Limb (tissue), 2 donors: Measurements from ENCODE around the gene SHISA8.

ENCODE experiments used
- DNase-seq, 2 donors: peaks; one replicate each; pipeline ENCODE4 v3.0.0-alpha.2; 2016; ENCODE audit errors: extremely low spot score in 2 of 2

SHISA8 gene

DNA sequence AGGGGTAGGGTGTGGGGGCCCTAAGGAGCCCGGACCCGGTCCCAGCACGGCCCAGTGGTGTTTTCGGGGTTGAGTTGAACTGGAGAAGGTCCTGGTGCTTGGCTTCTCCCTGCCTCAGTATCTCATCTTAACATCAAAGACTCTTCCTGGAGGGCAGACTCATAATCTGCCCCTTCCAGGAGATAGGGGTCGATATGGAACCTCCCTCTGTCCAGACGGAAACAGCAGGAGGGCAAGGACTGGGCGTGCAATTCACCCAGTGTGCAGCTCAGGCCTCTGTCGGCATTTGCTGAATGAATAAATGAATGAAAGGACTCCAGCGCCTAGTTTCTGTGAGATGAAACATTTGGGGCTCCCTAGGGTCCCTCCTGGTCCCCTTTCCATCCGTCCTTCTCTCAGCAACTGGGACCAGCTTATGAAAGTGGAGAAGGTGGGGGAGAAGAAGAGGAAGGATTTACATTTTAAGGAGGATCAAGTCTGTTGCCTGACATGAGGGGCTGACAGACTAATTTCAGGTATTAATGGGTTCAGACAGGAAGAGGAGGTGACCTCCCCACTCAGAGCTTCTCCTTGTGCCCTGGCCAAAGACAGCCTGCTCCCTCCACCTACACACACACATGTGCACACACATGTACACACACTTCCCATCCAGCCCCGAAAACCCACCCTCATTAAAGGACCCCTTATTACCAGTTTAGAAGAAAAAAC is 1.1 kb upstream of the SHISA8 start:
- DNase-seq, result no peak

DNA sequence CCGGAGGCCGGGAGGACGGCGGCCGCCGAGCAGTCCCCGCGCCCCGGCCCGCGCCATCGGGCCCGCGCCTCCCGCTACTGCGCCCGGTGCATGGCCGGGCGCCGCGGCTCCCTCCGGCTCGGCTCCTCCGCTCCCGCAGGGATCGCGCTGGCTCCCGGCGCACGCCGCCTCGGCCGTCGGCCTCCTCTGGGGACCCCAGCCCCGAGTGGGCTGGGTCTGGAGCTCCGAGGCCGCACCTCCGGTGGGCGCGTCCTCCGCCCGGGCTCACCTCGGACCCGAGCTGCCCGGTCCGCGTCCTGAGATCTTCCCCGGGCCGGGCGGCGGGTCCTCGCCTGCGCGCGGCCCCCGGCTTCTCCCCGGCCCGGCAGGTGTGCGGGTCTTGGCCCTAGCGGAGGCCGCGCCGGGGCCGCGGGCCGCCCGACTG is 251 bp downstream of the SHISA8 start:
- DNase-seq, result no peak

DNA sequence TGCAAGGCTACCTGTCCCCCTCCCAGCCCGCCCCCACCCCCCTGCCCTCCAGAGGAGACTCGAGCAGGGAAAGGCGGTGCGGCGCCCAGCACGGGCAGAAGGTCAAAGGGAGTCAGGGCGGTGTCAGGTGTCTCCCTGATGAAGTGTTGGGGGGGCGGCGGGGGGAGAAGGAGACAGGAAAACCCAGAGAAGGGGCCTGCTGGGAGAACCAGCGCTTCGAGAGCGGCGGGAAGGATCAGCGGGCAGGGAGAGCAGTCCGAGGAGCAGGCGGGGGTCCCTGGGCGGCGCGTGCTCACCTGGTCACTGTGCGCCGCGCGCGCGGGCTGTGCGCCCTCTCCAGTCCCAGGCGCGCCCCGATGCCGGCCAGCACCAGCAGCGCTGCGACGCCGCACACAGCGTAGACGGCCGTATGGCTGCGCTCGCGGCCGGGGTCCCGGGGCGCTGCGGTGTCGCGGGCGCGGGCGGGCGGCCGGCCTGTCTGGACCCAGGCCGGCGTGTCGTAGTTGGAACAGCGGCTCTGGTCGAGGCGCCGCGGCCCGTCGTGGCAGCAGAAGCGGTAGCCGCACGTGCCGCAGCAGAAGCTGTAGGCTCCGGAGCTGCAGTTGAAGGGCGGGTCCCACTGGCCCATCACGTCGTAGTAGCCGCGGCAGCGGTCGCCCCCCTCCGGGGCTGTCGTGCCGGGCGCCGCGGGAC is 886 bp downstream of the SHISA8 start:
- DNase-seq, result no peak

DNA sequence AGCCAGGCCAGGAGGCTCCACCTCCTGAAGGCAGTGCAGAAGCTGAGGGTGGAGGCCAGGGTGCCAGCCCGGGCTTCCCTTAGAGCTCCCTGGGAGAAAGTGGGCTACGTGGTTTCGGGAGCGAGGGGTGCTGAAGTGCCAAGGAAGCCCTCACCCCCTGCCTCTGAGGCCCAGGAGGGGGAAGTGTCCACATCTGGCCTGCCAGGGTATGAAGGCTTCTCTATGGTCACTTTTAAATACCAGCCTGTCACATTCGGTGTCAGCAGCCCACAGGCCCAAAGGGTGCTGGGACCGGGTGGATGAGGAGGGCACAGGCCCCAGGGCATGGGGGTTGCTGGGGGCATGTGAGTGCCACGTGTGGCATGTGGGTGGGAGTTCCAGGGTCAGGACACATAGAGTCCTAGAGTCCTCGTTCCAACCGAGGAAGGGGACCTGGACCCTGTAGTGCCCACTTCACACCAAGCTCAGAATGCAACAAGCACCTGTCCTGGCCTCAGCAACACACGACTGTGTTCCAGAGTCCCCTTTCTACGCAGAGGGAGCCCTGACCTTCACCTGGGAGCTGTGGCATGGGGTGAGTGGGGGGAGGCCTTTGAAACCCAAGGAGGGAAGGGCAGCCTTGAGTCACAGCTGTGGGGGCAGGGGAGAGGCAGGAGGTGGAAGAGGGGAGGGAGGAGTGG is 1.7 kb downstream of the SHISA8 start:
- DNase-seq, result no peak

DNA sequence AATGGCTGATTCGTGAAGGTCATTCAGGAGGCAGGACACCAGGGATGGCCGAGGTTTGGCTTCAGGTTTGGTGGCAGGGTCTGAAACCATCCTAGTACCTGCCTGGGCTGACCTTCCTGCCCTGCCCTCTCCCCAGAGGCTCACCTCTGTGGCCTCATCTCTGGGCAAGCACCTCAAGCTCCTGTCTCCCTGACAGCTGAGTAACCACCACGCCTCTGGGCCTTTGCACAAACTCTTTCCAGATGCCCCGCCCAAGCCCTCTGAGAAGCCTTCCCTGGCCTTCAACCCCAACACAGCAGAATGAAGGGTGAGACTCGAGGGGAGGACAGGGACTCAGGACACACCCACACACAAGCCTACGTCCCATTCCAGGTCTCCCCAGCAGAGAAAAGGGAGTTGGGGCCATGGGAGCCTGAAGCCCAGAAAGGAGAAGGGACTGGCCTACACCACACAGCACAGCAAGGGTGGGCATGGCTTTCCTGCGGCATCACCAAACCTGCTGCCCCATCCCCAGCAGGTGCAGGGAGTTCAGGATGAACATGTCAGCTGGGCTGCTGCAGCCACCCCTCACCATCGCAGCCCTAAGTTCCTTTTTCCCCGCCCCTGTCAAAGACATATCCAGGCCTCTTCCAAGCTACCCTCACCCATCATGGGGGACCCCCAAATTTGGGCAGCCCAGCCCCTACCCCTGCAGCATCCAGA is 2.4 kb downstream of the SHISA8 start:
- DNase-seq, result no peak

DNA sequence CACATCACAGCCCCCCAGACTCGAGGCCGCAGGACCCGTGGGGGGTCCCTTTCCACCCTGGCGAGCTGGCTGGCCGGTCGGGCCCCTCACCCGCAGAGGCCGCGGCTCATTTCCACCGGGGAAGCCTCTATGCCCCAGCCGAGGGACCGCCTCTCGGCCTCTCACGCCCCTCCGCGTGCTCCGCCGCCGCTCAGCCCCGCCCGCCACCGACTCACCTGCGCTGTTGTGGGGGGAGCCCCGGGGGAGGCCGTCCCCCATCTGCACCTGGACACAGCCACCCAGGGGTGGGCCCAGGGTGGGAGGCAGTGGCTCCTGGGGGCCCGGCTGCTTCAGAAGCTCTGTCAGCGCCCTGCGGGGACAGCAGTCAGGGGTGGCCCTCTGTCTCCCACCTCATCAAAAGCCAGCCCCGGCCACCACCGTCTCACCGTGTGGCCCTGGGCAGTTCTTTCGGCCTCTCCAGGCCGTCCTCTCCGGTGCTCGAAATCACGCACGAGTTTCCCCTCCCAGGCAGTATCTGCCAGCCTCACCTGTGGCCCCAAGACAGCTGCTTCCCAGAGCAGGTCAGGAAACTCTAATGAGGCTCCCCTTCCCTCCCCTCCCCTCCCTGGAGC is 3.8 kb downstream of the SHISA8 start:
- no peak for DNase-seq

DNA sequence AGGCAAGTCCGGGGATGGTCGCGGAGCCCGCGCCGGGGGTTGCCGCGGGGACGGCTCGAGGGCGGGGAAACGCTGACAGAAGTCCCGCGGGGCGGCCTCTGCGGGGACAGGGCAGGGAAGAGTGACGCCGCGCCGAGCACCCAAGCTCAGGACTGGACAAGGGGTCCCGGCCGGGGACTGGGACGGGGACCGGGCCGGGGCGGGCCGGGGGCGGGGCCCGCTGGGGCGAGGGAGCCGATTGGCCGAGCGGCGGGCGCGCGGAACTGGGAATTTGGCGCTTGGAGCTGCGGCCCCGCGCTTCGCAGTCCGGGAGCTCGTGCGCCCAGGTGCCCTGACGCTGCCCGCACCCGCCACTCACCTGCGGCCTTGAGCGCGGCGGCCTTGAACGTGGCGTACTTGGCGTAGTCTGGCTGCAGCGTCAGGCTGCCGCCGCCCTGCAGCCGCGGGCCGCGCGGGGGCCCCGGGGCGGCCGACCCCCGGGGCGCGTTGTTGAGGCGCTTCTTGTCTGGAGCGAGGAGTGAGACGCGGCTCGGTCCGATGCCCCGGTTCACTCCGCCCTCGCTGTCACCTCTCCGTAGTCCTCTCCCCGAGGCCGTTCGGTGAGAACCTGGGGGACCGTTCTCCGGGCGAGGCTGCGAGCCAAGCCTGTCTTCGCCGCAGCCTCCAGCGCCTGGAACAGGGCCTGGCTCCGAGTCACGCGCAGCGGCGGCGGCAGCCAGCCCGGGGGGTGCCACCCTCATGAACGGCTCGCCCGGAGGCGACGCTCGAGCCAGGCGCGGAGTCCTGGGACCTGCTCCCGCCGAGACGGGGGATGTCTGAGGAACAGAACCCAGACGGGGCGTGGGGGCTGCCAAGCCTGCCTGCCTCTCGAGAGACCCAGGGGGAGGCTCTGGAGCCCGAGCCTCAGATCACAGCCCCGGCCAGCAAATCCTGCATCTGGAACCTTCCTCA is 4.5 kb downstream of the SHISA8 start:
- peak in 1 of 2 donors; percentile 61 for DNase-seq

DNA sequence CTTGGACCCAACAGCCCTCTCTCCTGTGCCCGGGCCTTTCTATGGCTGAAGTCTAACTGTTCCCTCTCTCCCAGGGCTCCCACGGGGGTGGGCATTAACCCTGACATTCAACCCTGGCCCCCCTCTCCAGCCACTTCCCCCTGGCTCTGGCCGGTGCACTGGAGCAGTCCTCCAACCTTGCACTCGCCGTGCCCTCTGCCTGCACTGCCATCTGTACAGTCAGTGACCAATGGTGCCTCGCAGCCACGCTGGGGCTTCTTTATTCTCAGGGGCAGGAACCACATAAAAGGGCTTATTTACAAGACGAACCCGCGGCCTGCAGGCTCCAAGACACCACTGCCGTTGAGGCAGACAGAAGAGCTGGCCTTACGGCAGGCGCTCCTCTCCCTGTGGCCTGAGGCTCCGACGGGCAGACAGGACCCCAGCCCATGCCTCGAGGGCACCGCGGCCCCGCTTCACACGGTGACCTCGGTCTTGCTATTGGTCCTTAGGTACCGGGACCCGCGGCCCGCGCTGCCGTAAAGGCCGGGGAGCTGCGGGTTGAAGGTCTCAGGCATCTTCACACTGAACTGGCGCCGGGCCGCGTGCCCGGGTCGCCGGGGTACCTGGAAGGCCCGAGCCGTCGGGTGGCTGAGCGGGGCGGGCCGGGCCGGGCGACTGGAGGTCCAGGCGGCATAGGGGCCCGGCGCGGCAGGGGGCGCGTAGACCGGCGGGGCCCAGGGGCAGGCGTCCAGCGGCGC is 5.4 kb downstream of the SHISA8 start:
- no peak for DNase-seq

DNA sequence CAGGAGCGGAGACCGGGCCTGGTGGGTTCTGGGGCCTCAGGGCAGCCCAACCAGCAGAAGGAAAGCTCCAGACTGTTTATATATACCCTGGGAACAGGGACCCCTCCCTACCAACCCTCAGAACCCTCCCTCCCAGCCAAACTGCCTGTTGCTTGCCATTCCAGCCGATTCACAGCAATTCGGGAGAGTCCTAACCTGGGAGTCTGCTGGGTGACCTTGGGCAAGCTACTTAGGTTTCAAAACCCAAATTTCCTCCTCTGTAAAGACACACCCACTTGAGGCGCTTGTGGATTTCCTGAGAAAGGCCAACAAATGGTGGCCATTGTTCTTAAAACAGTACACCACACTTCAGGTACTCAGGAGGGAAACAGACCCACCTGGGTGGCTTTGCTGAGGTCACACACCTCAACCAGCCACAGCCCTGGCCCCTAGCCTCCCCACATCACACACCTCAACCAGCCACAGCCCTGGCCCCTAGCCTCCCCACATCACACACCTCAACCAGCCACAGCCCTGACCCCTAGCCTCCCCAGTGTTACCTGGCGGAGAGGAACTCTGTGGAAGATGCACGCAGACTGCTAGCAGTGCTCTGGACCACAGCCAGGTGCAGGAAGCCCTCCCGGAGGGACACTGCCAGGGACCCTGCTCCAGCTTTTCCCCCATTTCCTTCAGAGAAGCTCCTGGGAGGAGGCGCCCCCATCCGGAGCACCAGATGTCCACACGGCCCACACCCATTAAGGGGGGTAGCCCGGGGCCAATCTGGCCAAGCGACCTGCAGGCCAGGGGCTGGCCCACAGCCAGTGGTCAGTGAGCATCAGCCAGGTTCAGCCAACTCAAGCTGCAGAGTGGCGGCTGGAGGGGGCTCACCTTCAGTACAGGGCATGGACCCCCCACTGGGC is 6.2 kb downstream of the SHISA8 start:
- DNase-seq, result no peak

DNA sequence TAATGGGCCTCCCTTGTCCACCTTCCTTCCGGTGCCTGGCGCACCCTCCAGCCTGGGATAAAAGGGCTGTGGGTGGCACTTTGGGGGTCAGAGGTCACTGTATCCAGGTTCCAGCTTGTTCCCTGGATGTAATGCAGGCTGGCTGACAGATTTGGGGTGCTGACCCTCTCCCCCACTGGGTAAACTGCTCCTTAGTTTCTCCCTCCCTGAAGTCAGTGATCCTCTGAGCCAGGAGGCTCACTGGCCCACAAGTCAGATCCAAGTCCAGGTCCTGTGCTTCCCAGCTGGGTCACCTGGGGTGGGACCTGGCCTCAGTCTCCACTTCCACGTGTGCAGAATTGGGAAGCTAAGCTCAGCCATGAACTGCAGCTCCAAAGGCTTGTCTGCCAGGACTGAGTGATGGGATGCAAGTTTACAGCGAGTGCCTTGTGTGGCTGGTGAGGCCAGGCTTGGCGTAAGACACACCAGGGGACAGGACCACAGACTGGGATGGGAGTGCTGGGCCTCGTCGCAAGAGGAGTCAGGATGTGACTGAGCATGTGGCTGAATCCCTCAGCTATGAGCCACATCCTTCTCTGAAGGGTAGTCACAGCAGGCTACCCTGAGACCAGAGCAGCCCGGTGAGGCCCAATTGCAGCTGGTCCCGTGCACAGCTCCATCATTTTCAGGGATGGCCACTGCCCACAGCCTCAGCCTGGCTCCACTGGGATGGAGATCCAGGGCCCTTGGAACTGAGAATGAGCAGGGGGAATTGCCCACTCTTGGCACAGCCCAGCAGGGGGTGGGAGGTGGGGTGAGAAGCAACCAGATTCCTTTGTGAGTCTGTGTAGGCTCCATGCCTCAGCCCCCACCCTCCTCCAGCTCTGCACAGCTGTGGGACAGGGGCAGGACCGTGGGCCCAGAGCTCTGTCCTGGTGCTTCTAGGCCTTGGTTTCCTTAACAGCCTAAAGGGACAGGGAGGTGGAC is 7.2 kb downstream of the SHISA8 start:
- DNase-seq, result no peak

DNA sequence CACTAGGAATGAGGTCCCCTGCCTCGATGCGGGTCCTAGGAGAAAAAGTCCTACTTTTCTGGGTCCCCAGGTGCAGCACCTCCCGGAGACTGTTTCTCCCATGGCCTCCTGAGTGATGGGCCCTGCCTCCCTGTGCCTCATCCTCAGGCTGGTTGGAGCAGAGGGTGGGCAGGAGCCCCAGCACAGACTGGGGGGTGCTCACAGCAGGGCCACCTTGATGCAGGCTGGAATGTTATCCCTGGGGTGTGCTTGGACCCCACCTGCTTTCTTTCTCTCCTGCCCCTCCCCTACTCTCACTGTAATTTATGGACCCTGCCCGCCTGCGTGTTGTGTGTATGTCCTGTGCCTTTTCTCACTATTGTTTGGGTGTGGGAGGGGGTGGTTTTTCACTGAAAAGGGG is 8.1 kb downstream of the SHISA8 start:
- DNase-seq, result no peak

DNA sequence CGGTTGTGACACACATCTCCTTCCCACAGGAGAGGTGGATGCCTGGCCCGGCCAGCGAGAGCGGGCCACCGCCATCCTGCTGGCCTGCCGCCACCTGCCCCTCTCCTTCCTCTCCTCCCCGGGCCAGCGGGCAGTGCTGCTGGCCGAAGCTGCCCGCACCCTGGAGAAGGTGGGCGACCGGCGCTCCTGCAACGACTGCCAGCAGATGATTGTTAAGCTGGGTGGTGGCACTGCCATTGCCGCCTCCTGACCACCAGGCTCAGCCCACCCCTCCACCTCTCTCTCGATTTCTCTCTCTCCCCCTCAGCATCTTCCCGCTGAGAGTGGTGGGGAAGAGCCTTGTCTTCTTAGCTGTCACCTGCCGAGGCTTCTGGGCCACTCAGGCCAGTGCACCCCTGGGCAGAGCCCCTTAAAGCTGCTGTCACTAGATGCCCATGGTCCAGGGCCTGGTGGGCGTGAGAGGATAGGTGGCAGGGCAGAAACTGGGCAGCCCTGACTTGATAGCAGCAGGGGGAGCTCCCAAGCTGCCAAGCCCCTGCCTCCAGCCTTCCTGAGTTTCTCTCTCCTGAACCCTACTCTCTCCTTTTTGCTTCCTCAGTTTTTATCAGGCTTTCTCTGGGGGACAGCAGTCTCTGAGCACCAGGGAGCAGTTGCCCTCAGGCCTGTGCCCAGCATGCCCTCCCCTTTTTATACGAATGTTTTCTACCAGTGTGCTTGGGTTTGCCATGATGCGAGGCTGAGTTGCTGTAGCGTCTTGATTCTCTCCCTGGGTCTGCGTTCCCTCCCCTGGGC is 9.3 kb downstream of the SHISA8 start:
- DNase-seq, result no peak

DNA sequence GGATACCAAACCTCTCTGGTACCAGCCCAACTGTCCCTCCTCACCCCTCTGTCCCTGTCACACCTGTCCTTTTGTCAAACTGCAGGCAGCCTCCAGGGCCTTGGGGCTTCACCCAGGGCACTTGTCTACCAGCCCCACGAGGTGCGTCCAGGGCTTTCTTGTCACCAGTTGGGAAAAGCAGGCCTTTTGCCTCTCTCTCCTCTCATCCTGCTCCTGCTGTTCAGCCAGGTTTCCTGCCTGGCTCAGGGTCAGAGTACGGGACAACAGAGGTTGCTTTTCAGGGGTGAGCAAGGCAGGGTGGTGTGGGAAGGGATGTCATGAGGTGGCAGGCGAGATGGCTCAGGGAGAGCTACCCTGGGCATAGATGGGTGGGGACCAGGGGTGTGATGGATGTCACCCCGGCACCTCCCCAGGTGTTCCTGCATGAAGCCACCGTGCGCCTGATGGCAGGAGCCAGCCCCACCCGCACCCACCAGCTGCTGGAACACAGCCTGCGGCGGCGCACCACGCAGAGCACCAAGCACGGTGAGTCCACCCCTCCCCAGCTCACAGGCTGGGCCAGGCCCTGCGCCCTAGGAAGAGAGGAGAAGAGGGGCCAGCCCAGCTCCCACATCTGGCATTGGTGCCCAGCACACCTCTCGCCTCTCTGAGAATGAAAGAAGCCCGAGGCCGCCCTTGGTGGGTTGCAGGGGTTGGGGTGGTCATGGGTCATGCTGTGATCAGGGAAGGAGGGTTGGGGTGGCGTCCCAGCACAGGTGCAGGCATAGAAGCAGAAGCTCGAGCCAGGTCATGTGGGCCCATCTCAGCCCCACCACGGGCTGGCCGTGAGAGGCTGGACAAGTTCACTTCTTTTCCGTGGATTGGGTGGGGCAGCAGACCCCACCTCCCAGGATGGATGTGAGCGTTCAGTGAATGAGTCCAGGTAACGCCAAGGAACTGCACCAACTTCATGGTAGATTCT is 10.1 kb downstream of the SHISA8 start:
- DNase-seq, result no peak

DNA sequence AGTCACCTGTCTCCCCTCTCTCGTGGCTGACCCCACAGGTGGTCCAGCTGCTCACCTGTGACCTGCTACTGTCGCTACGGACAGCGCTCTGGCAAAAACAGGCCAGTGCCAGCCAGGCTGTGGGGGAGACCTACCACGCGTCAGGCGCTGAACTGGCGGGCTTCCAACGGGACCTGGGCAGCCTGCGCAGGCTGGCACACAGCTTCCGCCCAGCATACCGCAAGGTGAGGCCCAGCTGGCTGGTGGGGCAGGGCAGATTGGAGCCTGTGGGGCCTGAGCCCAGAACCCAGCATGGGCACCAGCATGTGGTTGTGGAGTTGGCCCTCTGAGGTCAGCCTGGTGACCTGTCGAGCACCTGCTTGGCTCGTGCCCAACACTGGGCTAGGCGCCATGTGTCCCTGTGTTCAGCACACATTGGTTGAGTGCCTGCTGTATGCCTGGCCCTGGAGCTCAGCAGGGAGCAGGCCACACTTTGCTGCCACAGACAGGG is 11.9 kb downstream of the SHISA8 start:
- no peak for DNase-seq

DNA sequence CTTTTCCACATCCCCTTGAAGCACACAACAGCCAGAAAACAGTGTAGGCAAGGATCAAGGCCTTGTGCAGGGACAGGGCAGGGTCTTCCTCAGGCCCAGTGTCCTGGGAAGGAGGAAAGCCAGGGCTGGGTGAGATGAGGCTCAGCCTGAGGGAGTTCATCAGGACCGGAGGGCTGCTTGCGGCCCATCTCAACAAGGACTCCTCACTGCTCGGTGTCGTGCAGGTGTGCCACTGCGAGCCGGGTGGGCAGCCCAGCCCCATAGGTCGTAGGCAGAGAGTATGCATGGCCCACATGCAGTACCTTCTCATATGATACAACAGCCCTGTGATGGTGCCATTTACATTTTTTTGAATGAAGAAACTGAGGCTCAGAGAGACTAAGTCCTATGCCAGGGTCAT is 12.9 kb downstream of the SHISA8 start:
- DNase-seq, result no peak
